Middle frontal gyrus (tissue), 1 donor: ENCODE measurements around the gene INSIG2.

Experiments
- DNase-seq: peaks from one replicate; pipeline ENCODE4 v3.0.0-alpha.2; 2015; ENCODE audit warnings: low spot score; ENCODE audit errors: extremely low spot score

The INSIG2 gene

GRCh38 chr2:118127250-118127649 lies 39.0 kb downstream of the INSIG2 start:
- no peak for DNase-seq

- DNase-seq: no peak
Measured at GRCh38 chr2:118128826-118129225, 40.6 kb downstream of the INSIG2 start.

GRCh38 chr2:118130385-118130784 lies 42.1 kb downstream of the INSIG2 start:
- DNase-seq: no peak

GRCh38 chr2:118131771-118132170 lies 43.5 kb downstream of the INSIG2 start:
- no peak for DNase-seq

- no peak for DNase-seq
Measured at GRCh38 chr2:118133916-118134315, 45.6 kb downstream of the INSIG2 start.

- DNase-seq: no peak
Measured at GRCh38 chr2:118134650-118135049, 46.4 kb downstream of the INSIG2 start.

GRCh38 chr2:118145207-118145606 lies 56.9 kb downstream of the INSIG2 start:
- DNase-seq: no peak

- DNase-seq: no peak
Measured at GRCh38 chr2:118145806-118146205, 57.5 kb downstream of the INSIG2 start.

GRCh38 chr2:118146315-118147283 lies 58.3 kb downstream of the INSIG2 start:
- DNase-seq: no peak

GRCh38 chr2:118148133-118148532 lies 59.9 kb downstream of the INSIG2 start:
- DNase-seq: no peak

- DNase-seq: no peak
Measured at GRCh38 chr2:118148809-118149208, 60.5 kb downstream of the INSIG2 start.

GRCh38 chr2:118150294-118150693 lies 62.0 kb downstream of the INSIG2 start:
- no peak for DNase-seq

- no peak for DNase-seq
Measured at GRCh38 chr2:118151831-118152230, 63.6 kb downstream of the INSIG2 start.

- DNase-seq: no peak
Measured at GRCh38 chr2:118153433-118153832, 65.2 kb downstream of the INSIG2 start.

- no peak for DNase-seq
Measured at GRCh38 chr2:118154176-118154575, 65.9 kb downstream of the INSIG2 start.
